ENCODE results near the gene BEND2.
"Not testable (repeated sequence)": the region's sequence is repeated elsewhere in the genome, so short reads cannot be mapped to it uniquely, and the experiment has no call there.

BEND2 gene
- total RNA-seq: 0 to 0.18 (median 0) reads per million in 4 experiments

GRCh38 chrX:18220786-18221185 lies at the start of gene BEND2:
TSS of gene BEND2 (minus strand) at chrX:18220886. CDS start at chrX:18220750, 136 bp downstream.
- DNase-seq: no peak

GRCh38 chrX:18255059-18255458 lies 34.4 kb upstream of the BEND2 start:
- DNase-seq: no peak

GRCh38 chrX:18252644-18253359 lies 32.1 kb upstream of the BEND2 start:
- no peak for DNase-seq

GRCh38 chrX:18229646-18230045 lies 9.0 kb upstream of the BEND2 start:
- not testable (repeated sequence) for DNase-seq

- no peak for DNase-seq
Measured at GRCh38 chrX:18228069-18228468, 7.4 kb upstream of the BEND2 start.

GRCh38 chrX:18227458-18227857 lies 6.8 kb upstream of the BEND2 start:
- no peak for DNase-seq

- no peak for DNase-seq
Measured at GRCh38 chrX:18210470-18210869, 10.2 kb downstream of the BEND2 start.

- no peak for DNase-seq
Measured at GRCh38 chrX:18206657-18207056, 14.0 kb downstream of the BEND2 start.

- DNase-seq: no peak
Measured at GRCh38 chrX:18203631-18204030, 17.1 kb downstream of the BEND2 start.

GRCh38 chrX:18194688-18195087 lies 26.0 kb downstream of the BEND2 start:
- no peak for DNase-seq

- DNase-seq: no peak
Measured at GRCh38 chrX:18179446-18179845, 41.2 kb downstream of the BEND2 start.

- no peak for DNase-seq
Measured at GRCh38 chrX:18174971-18175370, 45.7 kb downstream of the BEND2 start.

GRCh38 chrX:18174209-18174608 lies 46.5 kb downstream of the BEND2 start:
- no peak for DNase-seq

GRCh38 chrX:18173494-18174180 lies 47.0 kb downstream of the BEND2 start:
- DNase-seq: no peak

GRCh38 chrX:18172970-18173369 lies 47.7 kb downstream of the BEND2 start:
- DNase-seq: no peak

GRCh38 chrX:18170910-18171309 lies 49.8 kb downstream of the BEND2 start:
- DNase-seq: no peak

GRCh38 chrX:18166068-18166467 lies 54.6 kb downstream of the BEND2 start:
- DNase-seq: no peak

GRCh38 chrX:18160369-18160768 lies 60.3 kb downstream of the BEND2 start:
- DNase-seq: no peak

- no peak for DNase-seq
Measured at GRCh38 chrX:18158963-18159362, 61.7 kb downstream of the BEND2 start.

GRCh38 chrX:18151649-18152048 lies 69.0 kb downstream of the BEND2 start:
- DNase-seq: no peak

- DNase-seq: no peak
Measured at GRCh38 chrX:18151157-18151556, 69.5 kb downstream of the BEND2 start.

- DNase-seq: no peak
Measured at GRCh38 chrX:18149454-18149853, 71.2 kb downstream of the BEND2 start.

GRCh38 chrX:18146954-18147353 lies 73.7 kb downstream of the BEND2 start:
- DNase-seq: no peak

GRCh38 chrX:18146009-18146408 lies 74.7 kb downstream of the BEND2 start:
- no peak for DNase-seq

Data from effector CD8-positive, alpha-beta T cell (primary cell).